ENCODE data around the gene EIF4E1B.

The EIF4E1B gene

GRCh38 chr5:176647843-176648473, 17.5 kb downstream of the EIF4E1B start:
- DNase-seq = no peak

DNA sequence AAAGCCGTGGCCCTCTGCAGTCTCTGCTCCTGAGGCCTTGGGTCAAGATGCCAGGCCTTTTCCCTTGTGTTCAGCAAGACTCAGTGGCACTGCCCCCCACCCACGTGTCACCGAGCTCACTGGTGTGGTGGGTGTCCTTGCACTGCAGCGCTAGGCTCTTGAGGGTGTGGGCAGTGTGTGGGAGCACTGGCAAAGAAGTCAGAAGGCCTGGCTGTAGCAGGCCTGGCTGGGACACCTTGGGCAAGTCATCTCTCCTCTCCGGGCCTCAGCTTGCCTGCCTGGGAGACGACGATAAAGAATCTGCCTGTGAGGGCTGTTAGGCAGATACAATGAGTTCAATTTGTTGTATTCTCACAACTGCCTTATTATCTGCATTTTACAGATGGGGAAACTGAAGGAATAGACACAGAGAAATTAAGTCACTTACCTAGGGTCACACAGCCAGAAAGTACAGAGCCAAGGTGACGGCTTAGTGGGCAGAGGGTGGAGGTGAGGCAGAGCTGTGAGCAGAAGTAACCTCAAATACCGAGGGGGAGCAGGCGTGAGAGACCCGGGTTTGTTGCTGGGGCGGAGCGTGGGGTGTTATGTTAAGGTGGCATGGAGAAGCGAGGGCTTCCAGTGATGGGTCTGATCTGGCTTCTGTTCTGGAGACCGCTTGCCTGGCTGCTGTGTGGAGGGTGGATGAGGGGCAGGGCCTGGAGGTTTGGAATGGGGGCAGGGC, 18.2 kb downstream of the EIF4E1B start:
- DNase-seq = peak; percentile 25

- DNase-seq = no peak
Measured at GRCh38 chr5:176650354-176650884, 19.9 kb downstream of the EIF4E1B start.

- DNase-seq = no peak
Measured at GRCh38 chr5:176651472-176651980, 21.1 kb downstream of the EIF4E1B start.

GRCh38 chr5:176652136-176652535, 21.7 kb downstream of the EIF4E1B start:
- DNase-seq = no peak

GRCh38 chr5:176653401-176654385, 23.2 kb downstream of the EIF4E1B start:
- peak; percentile 89 for DNase-seq

GRCh38 chr5:176654856-176655255, 24.4 kb downstream of the EIF4E1B start:
- no peak for DNase-seq

GRCh38 chr5:176656467-176656990, 26.1 kb downstream of the EIF4E1B start:
- DNase-seq = no peak

DNA sequence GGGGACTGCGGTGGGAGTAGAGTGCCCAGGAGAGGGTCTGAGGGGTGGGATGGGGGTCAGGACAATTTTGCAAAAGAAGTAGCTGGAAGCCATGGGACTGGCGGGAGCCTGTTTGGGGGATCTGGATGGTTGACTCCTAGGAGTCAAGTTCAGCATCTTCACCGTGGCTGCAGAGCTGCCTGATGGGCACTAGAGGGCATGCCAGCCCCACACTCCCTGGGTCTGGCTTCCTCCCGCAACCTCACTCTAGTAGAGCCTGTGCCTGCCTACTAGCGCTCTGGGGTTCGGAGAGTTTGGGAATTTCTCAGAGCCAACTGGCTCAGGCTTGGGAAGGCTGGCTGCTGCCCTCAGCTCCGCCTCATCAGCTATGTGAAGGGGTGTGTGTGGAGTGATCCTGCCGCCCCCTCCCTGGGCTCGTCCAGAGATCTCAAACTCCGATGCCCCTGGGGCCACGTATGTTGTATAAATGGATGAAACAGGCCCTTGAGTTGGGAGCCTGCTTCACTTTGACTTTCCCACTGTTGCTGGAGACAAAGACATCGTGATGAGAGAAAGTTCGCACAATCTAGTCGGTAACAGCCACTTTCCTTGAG, 27.6 kb downstream of the EIF4E1B start:
- peak; percentile 37 for DNase-seq

DNA sequence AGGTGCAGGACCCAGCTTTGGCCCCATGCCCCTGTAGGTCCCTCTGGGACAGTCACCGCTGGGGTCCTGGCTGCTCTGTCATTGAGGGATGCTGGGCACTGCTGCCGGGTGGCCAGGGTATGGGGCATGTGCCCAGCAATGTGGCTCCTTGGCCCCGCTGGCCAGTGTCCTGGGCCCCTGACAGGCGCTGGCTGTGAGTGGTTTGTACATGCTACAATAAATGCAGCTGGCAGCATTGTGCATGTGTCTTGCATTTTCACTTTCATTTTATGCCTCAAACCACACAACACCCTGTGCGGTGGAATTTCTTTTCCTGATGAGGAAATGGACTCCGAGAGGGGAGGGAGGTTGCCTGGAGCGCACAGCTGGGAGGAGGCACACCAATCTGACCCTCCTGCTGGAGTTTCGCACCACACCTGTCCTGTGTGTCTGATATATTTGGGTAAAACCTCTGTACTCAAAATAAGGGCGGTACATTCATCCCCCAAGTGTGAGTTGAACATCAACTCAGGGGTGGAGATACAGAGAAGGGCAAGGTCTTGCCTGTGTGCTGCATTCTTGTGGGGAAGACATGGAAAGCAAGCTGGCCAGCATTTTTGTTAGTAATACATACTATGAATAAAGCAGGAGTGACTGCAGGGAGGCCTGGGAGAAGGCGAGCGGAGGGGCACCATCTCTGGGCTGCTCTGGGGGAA, 28.5 kb downstream of the EIF4E1B start:
- no peak for DNase-seq

DNA sequence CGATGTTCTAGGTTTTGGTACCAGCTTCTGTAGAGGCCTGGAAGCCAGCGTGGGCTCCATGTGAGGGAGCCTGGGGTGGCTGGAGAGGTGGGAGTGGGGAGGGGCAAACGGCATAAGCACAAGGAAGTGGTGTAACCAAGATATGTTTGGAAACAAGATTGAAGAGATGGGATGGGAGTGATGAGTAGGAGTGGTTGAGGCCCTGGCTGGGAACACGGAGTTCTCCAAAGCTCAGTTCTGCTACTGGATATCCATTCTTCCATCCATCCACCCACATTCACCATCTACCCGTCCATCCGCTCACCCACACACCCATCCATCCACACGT, 29.0 kb downstream of the EIF4E1B start:
- no peak for DNase-seq

GRCh38 chr5:176659860-176660461, 29.5 kb downstream of the EIF4E1B start:
- DNase-seq = no peak

DNA sequence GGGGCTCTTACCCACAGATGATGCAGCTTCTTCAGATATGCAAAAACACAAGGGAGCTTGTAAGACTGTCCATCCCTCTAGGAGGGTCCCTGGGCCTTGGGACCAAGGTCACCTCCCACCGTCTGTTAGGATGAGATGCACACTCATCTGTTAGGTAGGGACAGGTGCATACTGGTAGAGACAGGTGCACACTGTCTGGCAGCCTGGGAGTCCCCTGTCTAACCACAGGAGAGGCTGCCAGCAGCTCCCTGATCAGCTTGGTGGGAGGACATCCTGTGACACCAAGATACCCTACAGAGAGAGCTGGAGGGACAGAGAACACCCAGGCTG, 30.0 kb downstream of the EIF4E1B start:
- DNase-seq = no peak

- peak; percentile 73 for DNase-seq
Measured at GRCh38 chr5:176660860-176661641, 30.6 kb downstream of the EIF4E1B start.

DNA sequence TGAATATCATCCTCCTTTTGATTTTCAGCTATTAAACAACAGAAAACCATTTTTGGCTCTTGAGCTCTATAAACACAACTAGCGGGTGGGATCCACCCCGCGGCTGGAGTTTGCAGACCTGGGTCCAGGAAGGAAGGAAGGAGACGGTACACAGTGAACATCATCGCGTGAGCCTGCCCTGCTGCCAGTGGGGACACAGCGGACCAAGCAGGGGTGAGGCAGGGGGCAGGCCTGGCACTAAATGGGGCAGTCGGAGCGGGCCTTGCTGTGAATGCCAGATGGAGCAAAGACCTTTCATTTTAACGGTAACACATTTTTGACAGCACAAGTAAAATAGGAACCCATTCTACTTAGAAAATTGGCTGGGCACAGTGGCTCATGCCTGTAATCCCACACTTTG, 31.2 kb downstream of the EIF4E1B start:
- no peak for DNase-seq

DNA sequence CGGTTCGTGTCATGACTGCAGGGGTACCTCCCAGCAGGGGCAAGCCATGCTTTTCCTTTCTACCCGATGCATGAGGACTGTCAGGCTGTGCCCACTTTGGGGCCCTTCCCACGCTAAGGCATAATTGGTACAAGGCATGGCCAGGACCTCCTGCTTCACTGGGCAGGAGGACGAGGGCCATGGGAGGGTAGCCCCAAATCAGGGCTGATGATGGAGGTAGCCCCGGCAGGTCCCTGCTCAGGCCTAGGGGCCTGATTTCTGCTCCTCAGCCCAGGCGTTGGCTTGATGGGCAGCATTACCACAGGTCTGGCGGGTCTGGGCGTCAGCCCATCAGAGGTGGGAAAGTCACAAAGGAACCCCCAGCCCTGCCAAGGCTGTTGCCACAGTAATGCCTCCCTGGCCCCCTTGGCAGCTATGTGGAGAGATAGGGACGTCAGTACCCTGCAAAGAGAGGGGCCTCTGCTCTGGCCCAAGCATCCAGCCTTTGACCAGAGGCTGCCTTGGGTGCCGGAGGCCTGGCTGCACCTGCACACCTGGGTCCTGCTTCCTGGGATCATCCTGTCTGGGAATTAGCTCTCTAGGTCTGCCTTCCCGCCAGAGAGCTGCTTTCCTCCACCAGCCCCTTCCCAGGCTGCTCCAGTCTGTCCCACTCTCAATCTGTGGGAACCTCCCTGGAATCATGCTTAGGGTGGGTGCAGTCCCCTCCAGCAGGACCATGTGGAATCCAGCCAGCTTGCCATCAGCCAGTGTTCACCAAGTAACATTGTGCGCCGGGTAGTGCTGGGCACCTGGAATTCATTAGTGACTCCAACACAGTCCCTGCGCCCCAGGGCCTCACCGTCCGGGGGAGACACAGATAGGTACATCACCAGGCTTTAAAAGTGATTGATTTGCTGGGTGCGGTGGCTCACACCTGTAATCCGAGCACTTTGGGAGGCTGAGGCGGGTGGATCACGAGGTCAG, 32.2 kb downstream of the EIF4E1B start:
- DNase-seq = no peak

DNA sequence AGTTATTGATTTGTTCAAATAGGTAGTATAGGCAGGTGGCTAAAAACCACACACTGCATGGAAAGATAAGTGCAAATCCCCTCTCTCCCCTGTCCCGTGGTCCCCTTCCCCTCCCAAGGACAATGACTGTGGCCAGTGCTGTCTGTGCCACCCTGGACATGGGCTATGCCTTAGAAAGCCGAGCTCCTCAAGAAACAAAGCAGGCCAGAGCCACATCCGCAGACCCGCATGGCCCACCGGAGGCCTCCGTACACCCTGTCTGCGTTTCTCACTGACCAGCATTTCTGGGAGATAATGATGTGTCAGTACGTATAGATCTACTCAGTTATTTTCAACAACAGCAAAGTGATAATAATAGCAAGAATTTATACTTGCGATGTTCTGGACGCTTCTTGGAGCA, 33.1 kb downstream of the EIF4E1B start:
- no peak for DNase-seq

- DNase-seq = no peak
Measured at GRCh38 chr5:176664479-176664878, 34.0 kb downstream of the EIF4E1B start.

DNA sequence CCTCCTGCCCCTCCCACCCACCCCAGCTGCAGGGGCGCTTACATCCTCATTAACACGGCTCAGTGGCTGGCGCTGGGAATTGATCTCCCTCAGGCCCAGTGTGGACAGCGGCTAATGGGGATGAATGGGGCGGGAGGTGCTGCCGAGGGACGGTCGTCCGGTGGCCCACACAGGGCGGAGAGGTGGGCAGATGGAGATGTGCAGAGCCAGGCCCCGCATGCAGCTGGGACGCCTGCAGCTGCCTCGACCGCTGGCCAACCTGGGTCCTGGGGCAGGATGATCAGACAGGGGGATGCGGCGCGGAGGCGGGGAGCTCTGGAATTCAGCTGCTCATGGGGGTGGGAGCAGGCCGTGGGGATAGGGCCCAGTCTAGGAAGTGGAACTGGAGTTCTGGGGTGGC, 34.4 kb downstream of the EIF4E1B start:
- no peak for DNase-seq

DNA sequence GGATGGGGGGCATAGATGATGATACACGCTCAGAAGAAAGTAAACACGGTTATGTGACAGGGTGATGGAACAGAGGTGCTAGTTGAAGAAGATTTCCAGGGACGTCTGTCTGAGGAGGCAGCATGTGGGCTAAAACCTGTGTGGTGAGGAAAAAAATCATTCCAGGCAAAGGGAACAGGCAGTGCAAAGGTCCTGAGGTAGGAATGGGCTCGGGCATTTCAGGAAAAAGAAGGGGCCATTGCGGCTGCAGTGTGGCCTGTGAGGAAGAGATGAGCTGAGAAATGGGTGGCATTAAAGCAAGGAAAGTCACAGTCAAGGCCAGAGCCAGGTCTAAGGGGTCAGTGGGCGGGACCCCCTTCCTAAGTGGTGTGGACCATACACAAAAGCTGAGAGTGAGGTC, 35.0 kb downstream of the EIF4E1B start:
- no peak for DNase-seq
